Mammary epithelial cell (primary cell): Measurements from ENCODE around the gene FAM53B.

ENCODE experiments used
- EZH2 ChIP-seq: IDR thresholded peaks from 2 replicates; pipeline ENCODE4 v1.6.1; 2012; ENCODE audit warnings: low read length, inconsistent platforms, borderline replicate concordance
- TF ChIP-seq, protein P1 (sequence below), 2 donors: IDR thresholded peaks in 1 of 2; conservative IDR thresholded peaks in 1 of 2; 2 replicates each; pipeline ENCODE4 v1.5.1; 2011 to 2012; ENCODE audit warnings: inconsistent platforms in 2 of 2, low read length in 2 of 2, mild to moderate bottlenecking in 2 of 2, control low read depth in 1 of 2, low read depth in 1 of 2; ENCODE audit not compliant: insufficient read depth in 1 of 2; ENCODE audit errors: extremely low read depth in 1 of 2

DNA sequence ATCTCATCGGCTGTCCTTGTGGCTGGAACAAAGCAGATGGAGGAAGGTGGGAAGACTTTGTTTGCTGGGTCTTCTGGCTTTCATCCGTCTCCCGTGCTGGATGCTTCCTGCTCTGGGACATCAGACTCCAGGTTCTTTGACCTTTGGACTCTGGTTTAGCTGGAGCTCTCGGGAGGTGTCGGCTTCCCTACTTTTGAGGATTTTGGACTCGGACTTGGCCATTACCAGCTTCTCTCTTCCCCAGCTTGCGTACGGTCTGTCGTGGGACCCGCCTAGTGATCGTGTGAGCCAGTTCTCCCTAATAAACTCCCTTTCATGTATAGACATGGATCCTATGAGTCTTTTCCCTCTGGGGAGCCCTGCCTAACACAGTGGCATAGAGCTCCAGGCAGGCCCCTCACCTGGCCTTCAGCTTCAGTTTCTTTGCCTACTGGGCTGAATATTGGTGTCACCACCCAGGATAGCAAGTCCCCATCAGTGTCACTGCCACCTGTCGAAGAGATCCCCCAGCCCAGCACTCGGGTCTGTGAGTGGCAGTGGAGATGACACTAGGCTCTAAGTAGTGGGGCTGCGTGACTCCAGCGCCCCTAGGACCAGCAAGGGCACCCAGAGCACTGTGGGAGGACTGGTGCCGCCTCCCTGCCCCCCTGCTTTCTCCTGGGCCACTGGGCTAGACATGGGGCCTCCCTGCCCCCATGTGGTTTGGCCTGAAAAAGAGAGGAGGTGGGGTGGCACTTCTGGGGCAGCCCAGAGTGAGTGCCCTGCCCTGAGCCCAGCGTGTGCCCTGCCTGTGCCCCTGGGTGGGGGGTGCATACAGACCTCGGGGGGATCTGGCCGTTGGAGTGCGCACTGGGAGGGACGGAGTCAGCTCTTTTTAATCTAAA, 147.0 kb downstream of the FAM53B start:
- TF ChIP-seq, protein P1, sequence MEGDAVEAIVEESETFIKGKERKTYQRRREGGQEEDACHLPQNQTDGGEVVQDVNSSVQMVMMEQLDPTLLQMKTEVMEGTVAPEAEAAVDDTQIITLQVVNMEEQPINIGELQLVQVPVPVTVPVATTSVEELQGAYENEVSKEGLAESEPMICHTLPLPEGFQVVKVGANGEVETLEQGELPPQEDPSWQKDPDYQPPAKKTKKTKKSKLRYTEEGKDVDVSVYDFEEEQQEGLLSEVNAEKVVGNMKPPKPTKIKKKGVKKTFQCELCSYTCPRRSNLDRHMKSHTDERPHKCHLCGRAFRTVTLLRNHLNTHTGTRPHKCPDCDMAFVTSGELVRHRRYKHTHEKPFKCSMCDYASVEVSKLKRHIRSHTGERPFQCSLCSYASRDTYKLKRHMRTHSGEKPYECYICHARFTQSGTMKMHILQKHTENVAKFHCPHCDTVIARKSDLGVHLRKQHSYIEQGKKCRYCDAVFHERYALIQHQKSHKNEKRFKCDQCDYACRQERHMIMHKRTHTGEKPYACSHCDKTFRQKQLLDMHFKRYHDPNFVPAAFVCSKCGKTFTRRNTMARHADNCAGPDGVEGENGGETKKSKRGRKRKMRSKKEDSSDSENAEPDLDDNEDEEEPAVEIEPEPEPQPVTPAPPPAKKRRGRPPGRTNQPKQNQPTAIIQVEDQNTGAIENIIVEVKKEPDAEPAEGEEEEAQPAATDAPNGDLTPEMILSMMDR (conservative IDR thresholded peaks at IDR 0.05 in 1 of 2, IDR thresholded peaks at IDR 0.05 in 1 of 2; ENCODE audit: extremely low read depth in 1 of 2, insufficient read depth in 1 of 2, low read depth in 1 of 2, low read length in 2 of 2), result no peak
- no peak for TF ChIP-seq EZH2
